Thyroid gland (tissue), 4 donors: ENCODE measurements around the gene TMEM116. TPM values are rescaled to one million over a fixed set of nuclear protein-coding genes. Genes with fewer than 3 reads are reported as not detected.
"Not testable (repeated sequence)": the region's sequence is repeated elsewhere in the genome, so short reads cannot be mapped to it uniquely, and the experiment has no call there.

Experiments
- DNase-seq, 2 donors: peaks; one replicate each; pipeline ENCODE4 v3.0.0-alpha.2; 2019
- H3K27ac ChIP-seq, 3 donors: fragments of 200-600 bp; sonication (generic); 1 replicate in 2 of 3; 2 replicates in 1 of 3; pipeline ENCODE4 v1.5.1; 2016 to 2019; ENCODE audit warnings: mild to moderate bottlenecking in 1 of 3, moderate library complexity in 1 of 3
- H3K27me3 ChIP-seq: fragments of 200-600 bp; sonication (generic); one replicate; pipeline ENCODE4 v1.5.1; 2019
- H3K36me3 ChIP-seq, 2 donors: fragments of 200-600 bp; sonication (generic); one replicate each; pipeline ENCODE4 v1.5.1; 2016 to 2019
- H3K4me1 ChIP-seq, 2 donors: fragments of 200-600 bp; sonication (generic); one replicate each; pipeline ENCODE4 v1.5.1; 2017 to 2019
- H3K4me3 ChIP-seq, 3 donors: fragments of 200-600 bp; sonication (generic); replicated peaks in 1 of 3; 1 replicate in 2 of 3; 2 replicates in 1 of 3; pipeline ENCODE4 v1.5.1; 2016; ENCODE audit warnings: mild to moderate bottlenecking in 1 of 3
- H3K9me3 ChIP-seq: fragments of 200-600 bp; sonication (generic); one replicate; pipeline ENCODE4 v1.5.1; 2017
- POLR2A ChIP-seq, 2 donors: fragments of 450-650 bp; IDR thresholded peaks; one replicate each; pipeline ENCODE4 v1.6.1; 2017; ENCODE audit warnings: antibody characterized with exemption in 2 of 2, mild to moderate bottlenecking in 2 of 2, moderate library complexity in 1 of 2
- WGBS, 2 donors: methylation state at CpG; one replicate each; pipeline ENCODE4 v1.1.5; 2017; 5-methylcytosine and 5-hydroxymethylcytosine counted together
- intact Hi-C: fragments of 100-400 bp; cut with DNase I; formaldehyde crosslinking; loops from one replicate; pipeline ENCODE4 v1.15.1; 2023
- total RNA-seq, 4 donors: library from RNA; depleted of rRNA; stranded (reverse); fragments of >200 nt; gene quantifications; one replicate each; pipeline ENCODE4 v1.2.3, GENCODE V29; 2016
- TF ChIP-seq, protein P1 (sequence below), 6 experiments: fragments of 200-600 bp in 3 of 6; fragments of 450-650 bp in 3 of 6; sonication (generic) in 3 of 6; IDR thresholded peaks; one replicate each; pipeline ENCODE4 v1.5.1; 2016 to 2019; ENCODE audit warnings: antibody characterized with exemption in 6 of 6, mild to moderate bottlenecking in 2 of 6, inconsistent platforms in 1 of 6, moderate library complexity in 1 of 6

The TMEM116 gene
- total RNA-seq, 4 donors from 2014 or later = 20.0 to 33.0 (median 26.6) TPM

DNA sequence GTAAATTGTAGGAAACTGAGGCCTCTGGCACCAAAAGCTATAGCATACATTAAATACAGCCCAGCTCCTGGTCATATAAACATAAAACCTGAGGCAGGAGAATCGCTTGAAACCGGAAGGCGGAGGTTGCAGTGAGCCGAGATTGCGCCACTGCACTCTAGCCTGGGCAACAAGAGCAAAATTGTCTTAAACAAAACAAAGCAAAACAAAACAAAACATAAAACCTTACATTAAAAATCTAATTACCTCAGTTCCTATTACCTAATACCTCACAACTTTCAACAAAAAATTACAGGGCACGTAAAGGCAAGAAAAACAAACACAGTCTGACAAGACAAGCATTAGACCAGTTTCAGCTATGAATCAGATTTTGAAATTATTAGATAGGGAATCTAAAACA is 36.7 kb downstream of the TMEM116 start:
- whole genome bisulfite sequencing, 2 donors = 95 to 96% methylated on average over 6 of the region's 6 CpGs
- Histone ChIP-seq H3K4me1 (no peaks in the 10 kb centered on the region), H3K27me3 (no peaks in the 10 kb centered on the region), H3K36me3 (no peaks in the 10 kb centered on the region), H3K9me3 (no peaks in the 10 kb centered on the region), H3K27ac (no peak overlapping the region), H3K4me3 (no peak overlapping the region)
- no peak for DNase-seq
- intact Hi-C loops = no loop called here
- TF ChIP-seq, protein P1, sequence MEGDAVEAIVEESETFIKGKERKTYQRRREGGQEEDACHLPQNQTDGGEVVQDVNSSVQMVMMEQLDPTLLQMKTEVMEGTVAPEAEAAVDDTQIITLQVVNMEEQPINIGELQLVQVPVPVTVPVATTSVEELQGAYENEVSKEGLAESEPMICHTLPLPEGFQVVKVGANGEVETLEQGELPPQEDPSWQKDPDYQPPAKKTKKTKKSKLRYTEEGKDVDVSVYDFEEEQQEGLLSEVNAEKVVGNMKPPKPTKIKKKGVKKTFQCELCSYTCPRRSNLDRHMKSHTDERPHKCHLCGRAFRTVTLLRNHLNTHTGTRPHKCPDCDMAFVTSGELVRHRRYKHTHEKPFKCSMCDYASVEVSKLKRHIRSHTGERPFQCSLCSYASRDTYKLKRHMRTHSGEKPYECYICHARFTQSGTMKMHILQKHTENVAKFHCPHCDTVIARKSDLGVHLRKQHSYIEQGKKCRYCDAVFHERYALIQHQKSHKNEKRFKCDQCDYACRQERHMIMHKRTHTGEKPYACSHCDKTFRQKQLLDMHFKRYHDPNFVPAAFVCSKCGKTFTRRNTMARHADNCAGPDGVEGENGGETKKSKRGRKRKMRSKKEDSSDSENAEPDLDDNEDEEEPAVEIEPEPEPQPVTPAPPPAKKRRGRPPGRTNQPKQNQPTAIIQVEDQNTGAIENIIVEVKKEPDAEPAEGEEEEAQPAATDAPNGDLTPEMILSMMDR (IDR thresholded peaks at IDR 0.05) = no peak

DNA sequence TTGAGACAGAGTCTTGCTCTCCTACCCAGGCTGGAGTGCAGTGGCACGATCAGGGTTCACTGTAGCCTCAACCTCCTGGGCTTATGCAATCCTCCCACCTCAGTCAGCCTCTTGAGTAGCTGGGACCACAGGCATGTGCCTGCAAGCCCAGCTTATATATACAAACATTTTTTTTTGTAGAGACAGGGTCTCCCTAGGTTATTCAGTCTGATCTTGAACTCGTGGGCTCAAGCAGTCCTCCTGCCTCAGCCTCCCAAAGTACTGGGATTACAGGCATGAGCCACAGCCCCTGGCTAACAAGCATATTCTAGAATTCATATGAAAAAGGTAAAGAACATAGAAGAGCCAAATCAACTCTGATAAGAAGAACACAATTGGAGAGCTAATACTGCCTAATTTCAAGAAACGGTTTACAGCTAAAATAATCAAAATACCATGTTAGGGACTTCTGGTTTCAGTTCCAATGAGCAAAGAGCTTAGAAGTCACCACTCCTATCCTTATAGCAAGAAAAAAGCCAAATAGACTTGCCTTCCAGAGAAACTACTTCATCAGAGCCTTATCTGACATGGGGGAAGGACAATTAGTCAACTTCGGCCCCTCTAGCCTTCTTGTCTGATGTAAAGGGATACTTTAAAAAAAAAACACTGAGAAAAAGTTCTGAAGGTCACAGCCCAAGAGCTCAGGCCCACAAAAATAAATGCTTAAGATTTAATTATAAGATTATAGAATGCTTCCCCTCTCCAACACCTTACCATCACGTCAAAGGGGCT is 37.6 kb downstream of the TMEM116 start:
- no peaks in the 10 kb centered on the region for H3K27me3 ChIP-seq
- no peak for TF ChIP-seq POLR2A (IDR thresholded peaks at IDR 0.05)
- TF ChIP-seq, protein P1 (IDR thresholded peaks at IDR 0.05) = no peak
- no peak overlapping the region for H3K4me3 ChIP-seq
- H3K27ac ChIP-seq = no peak overlapping the region
- H3K9me3 ChIP-seq = no peaks in the 10 kb centered on the region
- no peaks in the 10 kb centered on the region for H3K36me3 ChIP-seq
- WGBS, 2 donors = 75 to 77% methylated on average over 5 of the region's 5 CpGs
- intact Hi-C loops = no loop called here
- H3K4me1 ChIP-seq = no peaks in the 10 kb centered on the region
- no peak for DNase-seq

DNA sequence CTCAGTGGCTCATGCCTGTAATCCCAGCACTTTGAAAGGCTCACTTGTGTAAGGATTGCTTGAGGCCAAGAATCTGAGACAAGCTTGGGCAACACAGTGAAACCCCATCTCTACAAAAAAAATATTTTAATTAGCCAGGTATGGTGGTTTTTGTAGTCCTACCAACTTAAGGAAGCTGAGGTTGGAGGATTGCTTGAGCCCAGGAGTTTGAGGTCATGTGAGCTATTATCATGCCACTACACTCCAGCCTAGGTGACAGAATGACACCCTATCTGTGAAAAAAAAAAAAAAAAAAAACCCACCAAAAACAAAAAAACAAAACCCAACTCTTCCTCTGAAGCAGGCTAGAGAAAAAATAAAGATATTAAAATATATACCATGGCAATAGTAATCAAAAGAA is 41.2 kb downstream of the TMEM116 start:
- Histone ChIP-seq H3K9me3 (no peaks in the 10 kb centered on the region), H3K27ac (no peak overlapping the region), H3K4me1 (no peaks in the 10 kb centered on the region), H3K4me3 (no peak overlapping the region), H3K27me3 (no peaks in the 10 kb centered on the region), H3K36me3 (no peaks in the 10 kb centered on the region)
- no peak for DNase-seq
- no peak for TF ChIP-seq POLR2A (IDR thresholded peaks at IDR 0.05)
- TF ChIP-seq, protein P1 (IDR thresholded peaks at IDR 0.05) = no peak
- intact Hi-C loops = no loop called here

DNA sequence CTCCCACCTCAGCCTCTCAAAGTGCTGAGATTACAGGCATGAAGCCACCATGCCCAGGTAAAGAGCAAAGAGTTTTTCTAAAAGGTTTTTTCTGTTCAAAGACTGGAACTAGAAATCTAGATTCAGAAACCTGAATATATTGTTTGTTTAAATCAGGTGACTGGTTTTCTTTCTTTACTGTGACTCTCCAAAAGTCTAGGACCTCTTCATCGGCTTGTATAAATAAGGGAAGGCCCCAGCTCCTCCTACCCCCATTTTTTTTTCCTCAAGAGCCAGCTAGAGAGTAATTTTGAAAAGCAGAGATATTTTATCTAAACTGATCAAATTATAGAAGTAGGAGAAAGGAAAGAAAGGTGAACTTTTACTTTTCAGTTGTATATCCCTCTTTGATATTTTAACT is 48.0 kb downstream of the TMEM116 start:
- intact Hi-C loops = no loop called here

DNA sequence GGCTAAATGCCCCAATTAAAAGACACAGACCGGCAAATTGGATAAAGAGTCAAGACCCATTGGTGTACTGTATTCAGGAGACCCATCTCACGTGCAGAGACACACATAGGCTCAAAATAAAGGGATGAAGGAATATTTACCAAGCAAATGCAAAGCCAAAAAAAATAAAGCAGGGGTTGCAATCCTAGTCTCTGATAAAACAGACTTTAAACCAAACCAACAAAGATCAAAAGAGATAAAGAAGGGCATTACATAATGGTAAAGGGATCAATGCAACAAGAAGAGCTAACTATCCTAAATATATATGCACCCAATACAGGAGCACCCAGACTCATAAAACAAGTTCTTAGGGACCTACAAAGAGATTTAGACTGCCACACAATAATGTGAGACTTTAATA is 53.4 kb downstream of the TMEM116 start:
- intact Hi-C loops, H3K9me3 ChIP-seq, DNase-seq, H3K36me3 ChIP-seq, H3K4me1 ChIP-seq, H3K27me3 ChIP-seq, H3K4me3 ChIP-seq, H3K27ac ChIP-seq: not testable (repeated sequence)
- 97 to 98% methylated on average over 2 of the region's 2 CpGs for WGBS, 2 donors

More for the DNA sequence above, 48.0 kb downstream of the TMEM116 start:
- H3K27me3 ChIP-seq = no peaks in the 10 kb centered on the region
- TF ChIP-seq POLR2A (IDR thresholded peaks at IDR 0.05) = no peak
- TF ChIP-seq, protein P1 (IDR thresholded peaks at IDR 0.05) = no peak
- H3K9me3 ChIP-seq = no peaks in the 10 kb centered on the region
- no peaks in the 10 kb centered on the region for H3K36me3 ChIP-seq
- DNase-seq = no peak
- WGBS, 2 donors = 23 to 55% methylated on average over 1 of the region's 1 CpG
- H3K4me1 ChIP-seq = peaks cover 0 to 4% of the 10 kb centered on the region in 2 donors
- H3K27ac ChIP-seq = peak overlapping the region in 2 of 3 donors; percentile 13 to 44
- no peak overlapping the region for H3K4me3 ChIP-seq

DNA sequence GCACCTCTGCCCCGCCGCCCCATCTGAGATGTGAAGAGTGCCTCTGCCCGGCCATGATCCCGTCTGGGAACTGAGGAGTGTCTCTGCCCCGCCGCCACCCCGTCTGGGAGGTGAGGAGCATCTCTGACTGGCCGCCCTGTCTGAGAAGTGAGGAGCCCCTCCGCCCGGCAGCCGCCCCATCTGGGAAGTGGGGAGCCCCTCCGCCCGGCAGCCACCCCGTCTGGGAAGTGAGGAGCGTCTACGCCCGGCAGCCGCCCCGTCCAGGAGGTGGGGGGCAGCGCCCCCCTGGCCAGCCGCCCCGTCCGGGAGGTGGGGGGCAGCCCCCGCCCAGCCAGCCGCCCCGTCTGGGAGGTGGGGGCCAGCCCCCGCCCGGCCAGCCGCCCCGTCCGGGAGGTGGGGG is 55.7 kb downstream of the TMEM116 start:
- H3K4me1 ChIP-seq, intact Hi-C loops, H3K9me3 ChIP-seq, H3K4me3 ChIP-seq, H3K27me3 ChIP-seq, H3K36me3 ChIP-seq, DNase-seq, H3K27ac ChIP-seq: not testable (repeated sequence)
- WGBS, 2 donors = 94 to 100% methylated on average over 4 to 12 of the region's 31 CpGs
